ENCODE results near the gene E2F6. TPM values are rescaled to one million over a fixed set of nuclear protein-coding genes. Genes with fewer than 3 reads are reported as not detected.
A peak's percentile ranks its signal among the peaks of the same experiment; 100 is the strongest.

Gene E2F6
- total RNA-seq, 1 experiment from 2014 or later, result 27.1 TPM

DNA sequence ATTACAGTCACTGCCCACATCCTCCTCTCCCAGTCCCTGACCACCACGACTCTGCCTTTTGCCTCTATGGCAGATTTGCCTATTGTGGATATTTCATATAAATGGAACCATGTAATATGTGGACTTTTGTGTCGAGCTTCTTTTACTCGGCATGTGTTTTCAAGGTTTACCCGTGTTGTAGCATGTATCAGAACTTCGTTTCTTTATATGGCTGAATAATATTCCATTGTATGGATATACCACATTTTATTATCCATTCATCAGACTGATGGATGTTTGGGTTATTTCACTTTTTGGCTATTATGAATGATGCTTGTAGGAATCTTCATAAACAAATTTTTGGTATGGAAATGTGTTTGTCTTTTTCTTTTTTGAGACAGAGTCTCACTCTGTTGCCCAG lies 24.2 kb upstream of the E2F6 start:
- Histone ChIP-seq H3K27ac (ENCODE audit: low read length) (no peak overlapping the region), H3K4me1 (ENCODE audit: insufficient read depth, low read length) (no peaks in the 10 kb centered on the region), H4K20me1 (ENCODE audit: low read length) (no peaks in the 10 kb centered on the region), H3K36me3 (ENCODE audit: low read depth, low read length) (no peaks in the 10 kb centered on the region), H2AFZ (ENCODE audit: low read length) (no peak overlapping the region), H3K4me2 (ENCODE audit: low read length) (no peak overlapping the region), H3K9me2 (replicated peaks; ENCODE audit: low read length) (no peaks in the 10 kb centered on the region), H3K4me3 (ENCODE audit: low read length) (no peak overlapping the region), H3F3A (ENCODE audit: low read length, unreplicated experiment) (no peaks in the 10 kb centered on the region), H3K9me3 (ENCODE audit: low read length) (no peaks in the 10 kb centered on the region), H3K27me3 (ENCODE audit: low read length) (peaks cover 19% of the 10 kb centered on the region), H3K9ac (ENCODE audit: low read length) (no peak overlapping the region), H3K79me2 (ENCODE audit: low read length) (no peaks in the 10 kb centered on the region)
- intact Hi-C loops (cut with micrococcal nuclease), result no loop called here
- no peak for ATAC-seq
- TF ChIP-seq EZH2phosphoT487 (IDR thresholded peaks at IDR 0.05; ENCODE audit: borderline replicate concordance, low read length), result no peak
- TF ChIP-seq EZH2 (IDR thresholded peaks at IDR 0.05; ENCODE audit: low read length, unreplicated experiment), result no peak
- TF ChIP-seq, protein P1, sequence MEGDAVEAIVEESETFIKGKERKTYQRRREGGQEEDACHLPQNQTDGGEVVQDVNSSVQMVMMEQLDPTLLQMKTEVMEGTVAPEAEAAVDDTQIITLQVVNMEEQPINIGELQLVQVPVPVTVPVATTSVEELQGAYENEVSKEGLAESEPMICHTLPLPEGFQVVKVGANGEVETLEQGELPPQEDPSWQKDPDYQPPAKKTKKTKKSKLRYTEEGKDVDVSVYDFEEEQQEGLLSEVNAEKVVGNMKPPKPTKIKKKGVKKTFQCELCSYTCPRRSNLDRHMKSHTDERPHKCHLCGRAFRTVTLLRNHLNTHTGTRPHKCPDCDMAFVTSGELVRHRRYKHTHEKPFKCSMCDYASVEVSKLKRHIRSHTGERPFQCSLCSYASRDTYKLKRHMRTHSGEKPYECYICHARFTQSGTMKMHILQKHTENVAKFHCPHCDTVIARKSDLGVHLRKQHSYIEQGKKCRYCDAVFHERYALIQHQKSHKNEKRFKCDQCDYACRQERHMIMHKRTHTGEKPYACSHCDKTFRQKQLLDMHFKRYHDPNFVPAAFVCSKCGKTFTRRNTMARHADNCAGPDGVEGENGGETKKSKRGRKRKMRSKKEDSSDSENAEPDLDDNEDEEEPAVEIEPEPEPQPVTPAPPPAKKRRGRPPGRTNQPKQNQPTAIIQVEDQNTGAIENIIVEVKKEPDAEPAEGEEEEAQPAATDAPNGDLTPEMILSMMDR (conservative IDR thresholded peaks at IDR 0.05; ENCODE audit: low read depth, low read length), result no peak
- BruUV-seq (replicated peaks), result no TSS peak
- ChIA-PET CTCF (no interaction called here), POLR2A (ENCODE audit: unreplicated experiment) (no interaction called here)
- no peak for DNase-seq

DNA sequence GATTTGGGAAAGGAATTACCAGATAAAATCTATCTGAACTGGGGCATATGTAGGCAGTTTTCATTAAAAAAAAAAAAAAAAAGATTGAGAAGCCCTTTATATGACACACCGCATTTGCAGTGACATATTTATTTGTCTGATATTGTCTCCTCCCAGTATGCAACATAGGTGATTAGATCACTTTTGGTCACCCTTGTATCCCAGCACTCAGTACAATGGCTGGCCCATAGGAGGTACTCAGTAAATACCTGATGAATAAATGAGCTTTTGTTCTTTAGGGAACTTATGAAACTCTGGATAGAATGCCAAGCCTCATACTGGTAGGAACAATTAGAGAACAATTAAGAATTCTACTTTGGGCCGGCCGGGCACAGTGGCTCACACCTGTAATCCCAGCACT lies 22.8 kb upstream of the E2F6 start:
- POLR2A ChIA-PET (ENCODE audit: unreplicated experiment), result no interaction called here
- no peaks in the 10 kb centered on the region for H3K36me3 ChIP-seq (ENCODE audit: low read depth, low read length)
- no peaks in the 10 kb centered on the region for H3K79me2 ChIP-seq (ENCODE audit: low read length)
- H3K27ac ChIP-seq (ENCODE audit: low read length), result no peak overlapping the region
- DNase-seq (no peak), ATAC-seq (no peak)
- H3K9me2 ChIP-seq (replicated peaks; ENCODE audit: low read length), result no peaks in the 10 kb centered on the region
- H3K9ac ChIP-seq (ENCODE audit: low read length), result no peak overlapping the region
- H3F3A ChIP-seq (ENCODE audit: low read length, unreplicated experiment), result no peaks in the 10 kb centered on the region
- CTCF ChIA-PET, result interaction anchor here (0.6 kb wide), 1 partner anchor 11 kb away, joined by 3 read pairs; no protein-coding TSS in a partner anchor
- peaks cover 24% of the 10 kb centered on the region for H3K27me3 ChIP-seq (ENCODE audit: low read length)
- H4K20me1 ChIP-seq (ENCODE audit: low read length), result no peaks in the 10 kb centered on the region
- TF ChIP-seq EZH2 (IDR thresholded peaks at IDR 0.05; ENCODE audit: low read length, unreplicated experiment) (no peak), EZH2phosphoT487 (IDR thresholded peaks at IDR 0.05; ENCODE audit: borderline replicate concordance, low read length) (no peak)
- TF ChIP-seq, protein P1 (conservative IDR thresholded peaks at IDR 0.05; ENCODE audit: low read depth, low read length), result no peak
- intact Hi-C loops (cut with micrococcal nuclease), result no loop called here
- no peak overlapping the region for H3K4me2 ChIP-seq (ENCODE audit: low read length)
- no peaks in the 10 kb centered on the region for H3K9me3 ChIP-seq (ENCODE audit: low read length)
- no peak overlapping the region for H2AFZ ChIP-seq (ENCODE audit: low read length)
- BruUV-seq (replicated peaks), result no TSS peak
- no peak overlapping the region for H3K4me3 ChIP-seq (ENCODE audit: low read length)
- H3K4me1 ChIP-seq (ENCODE audit: insufficient read depth, low read length), result no peaks in the 10 kb centered on the region

- Histone ChIP-seq H3K27me3 (ENCODE audit: low read length) (peaks cover 27% of the 10 kb centered on the region), H2AFZ (ENCODE audit: low read length) (peak overlapping the region; percentile 77; the same call in 1 of the 2 replicates), H3F3A (ENCODE audit: low read length, unreplicated experiment) (no peaks in the 10 kb centered on the region), H3K36me3 (ENCODE audit: low read depth, low read length) (no peaks in the 10 kb centered on the region), H3K4me2 (ENCODE audit: low read length) (peak overlapping the region; percentile 89; the same call in 1 of the 2 replicates), H3K27ac (ENCODE audit: low read length) (no peak overlapping the region), H3K9me3 (ENCODE audit: low read length) (no peaks in the 10 kb centered on the region), H3K79me2 (ENCODE audit: low read length) (no peaks in the 10 kb centered on the region), H3K4me1 (ENCODE audit: insufficient read depth, low read length) (peaks cover 6% of the 10 kb centered on the region; the same call in 1 of the 2 replicates), H3K4me3 (ENCODE audit: low read length) (peak overlapping the region; percentile 61; the same call in 1 of the 2 replicates), H3K9ac (ENCODE audit: low read length) (no peak overlapping the region), H4K20me1 (ENCODE audit: low read length) (no peaks in the 10 kb centered on the region), H3K9me2 (replicated peaks; ENCODE audit: low read length) (no peaks in the 10 kb centered on the region)
- no peak for TF ChIP-seq EZH2phosphoT487 (IDR thresholded peaks at IDR 0.05; ENCODE audit: borderline replicate concordance, low read length)
- TF ChIP-seq, protein P1 (conservative IDR thresholded peaks at IDR 0.05; ENCODE audit: low read depth, low read length), result no peak
- TF ChIP-seq EZH2 (IDR thresholded peaks at IDR 0.05; ENCODE audit: low read length, unreplicated experiment), result no peak
- BruUV-seq (replicated peaks), result no TSS peak
- intact Hi-C loops (cut with micrococcal nuclease), result no loop called here
- ChIA-PET POLR2A (ENCODE audit: unreplicated experiment) (no interaction called here), CTCF (no interaction called here)
- ATAC-seq (no peak), DNase-seq (no peak)
These were observed 18.1 kb upstream of the E2F6 start for GRCh38 chr2:11483806-11484617.
